ENCODE data around the gene TAX1BP3.

Gene TAX1BP3

DNA sequence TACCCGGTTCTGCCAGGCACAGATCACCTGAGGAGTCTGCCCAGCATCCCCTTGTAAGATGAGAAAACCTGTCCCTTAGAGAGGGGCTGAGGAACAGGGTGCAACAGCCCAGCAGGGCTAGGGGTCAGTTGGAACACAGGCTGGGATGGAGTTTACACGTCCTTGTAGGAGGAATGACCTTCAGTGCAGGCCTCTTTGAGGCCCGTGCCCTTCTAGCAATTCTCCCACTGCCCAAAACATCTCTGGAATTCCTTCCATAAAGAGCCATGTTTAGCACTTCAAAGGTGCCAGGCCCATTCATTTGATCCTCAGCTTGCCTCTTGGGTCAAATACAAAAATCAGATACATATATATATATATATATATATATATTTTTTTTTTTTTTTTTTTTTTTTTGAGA, 27.4 kb downstream of the TAX1BP3 start:
- Histone ChIP-seq H3K27me3 (ENCODE audit: insufficient read depth, poor library complexity, severe bottlenecking) (no peaks in the 10 kb centered on the region), H3K27ac (replicated peaks) (no peak overlapping the region), H3K4me3 (replicated peaks; ENCODE audit: insufficient read depth, low read length) (no peak overlapping the region)
- no peak for DNase-seq (ENCODE audit: low read depth in 1 of 2, low spot score in 1 of 2)
- no peak for TF ChIP-seq REST (IDR thresholded peaks at IDR 0.05; ENCODE audit: insufficient replicate concordance, low read depth)
- TF ChIP-seq POLR2AphosphoS5 (IDR thresholded peaks at IDR 0.05; ENCODE audit: low read depth), result no peak
- no peak for TF ChIP-seq GABPA (IDR thresholded peaks at IDR 0.05; ENCODE audit: low read depth)
- no peak for TF ChIP-seq SPI1 (IDR thresholded peaks at IDR 0.05; ENCODE audit: borderline replicate concordance, low read depth)
- TF ChIP-seq CTCF (IDR thresholded peaks at IDR 0.05; ENCODE audit: insufficient read depth, low read length), result no peak

DNA sequence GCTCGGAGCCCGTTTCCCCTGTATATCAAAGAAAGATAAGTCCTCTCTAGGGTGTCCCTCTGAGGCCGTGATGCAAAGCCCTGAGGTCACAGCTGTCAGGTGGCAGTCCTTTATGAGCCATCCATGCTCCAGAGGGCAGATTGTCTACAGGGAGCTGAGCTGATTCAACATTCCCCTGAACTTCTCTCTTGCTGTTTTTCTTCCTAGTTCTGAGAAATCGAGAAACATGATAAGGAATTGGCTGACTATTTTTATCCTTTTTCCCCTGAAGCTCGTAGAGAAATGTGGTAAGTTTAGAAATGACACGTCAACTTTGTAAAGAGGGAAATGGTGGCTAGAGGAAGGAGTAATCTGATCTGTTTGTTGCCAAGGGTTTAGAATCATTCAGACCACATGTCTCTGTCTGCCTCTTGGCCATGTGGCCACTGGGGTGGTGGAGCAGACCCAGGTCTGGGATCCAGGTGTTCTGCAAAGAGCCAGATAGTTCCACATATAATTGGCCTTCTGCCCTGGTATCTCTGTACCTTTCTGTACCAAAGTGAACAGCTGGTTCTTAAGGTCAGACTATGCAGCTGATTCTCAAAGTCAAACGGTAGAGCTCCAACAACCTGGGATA, 28.3 kb downstream of the TAX1BP3 start:
- Histone ChIP-seq H3K27ac (replicated peaks) (peak overlapping the region; percentile 50), H3K27me3 (ENCODE audit: insufficient read depth, poor library complexity, severe bottlenecking) (no peaks in the 10 kb centered on the region), H3K4me3 (replicated peaks; ENCODE audit: insufficient read depth, low read length) (no peak overlapping the region)
- TF ChIP-seq CTCF (IDR thresholded peaks at IDR 0.05; ENCODE audit: insufficient read depth, low read length) (no peak), POLR2AphosphoS5 (IDR thresholded peaks at IDR 0.05; ENCODE audit: low read depth) (no peak), REST (IDR thresholded peaks at IDR 0.05; ENCODE audit: insufficient replicate concordance, low read depth) (no peak), GABPA (IDR thresholded peaks at IDR 0.05; ENCODE audit: low read depth) (no peak), SPI1 (IDR thresholded peaks at IDR 0.05; ENCODE audit: borderline replicate concordance, low read depth) (no peak)
- peak in 1 of 2 experiments; percentile 8 for DNase-seq (ENCODE audit: low read depth in 1 of 2, low spot score in 1 of 2)

- peak overlapping the region; percentile 93 for H3K27ac ChIP-seq (replicated peaks)
- no peak for DNase-seq (ENCODE audit: low read depth in 1 of 2, low spot score in 1 of 2)
- H3K27me3 ChIP-seq (ENCODE audit: insufficient read depth, poor library complexity, severe bottlenecking), result no peaks in the 10 kb centered on the region
- peak overlapping the region; percentile 80 for H3K4me3 ChIP-seq (replicated peaks; ENCODE audit: insufficient read depth, low read length)
- no peak for TF ChIP-seq GABPA (IDR thresholded peaks at IDR 0.05; ENCODE audit: low read depth)
Observed at GRCh38 chr17:3636908-3637373, 31.4 kb downstream of the TAX1BP3 start.

DNA sequence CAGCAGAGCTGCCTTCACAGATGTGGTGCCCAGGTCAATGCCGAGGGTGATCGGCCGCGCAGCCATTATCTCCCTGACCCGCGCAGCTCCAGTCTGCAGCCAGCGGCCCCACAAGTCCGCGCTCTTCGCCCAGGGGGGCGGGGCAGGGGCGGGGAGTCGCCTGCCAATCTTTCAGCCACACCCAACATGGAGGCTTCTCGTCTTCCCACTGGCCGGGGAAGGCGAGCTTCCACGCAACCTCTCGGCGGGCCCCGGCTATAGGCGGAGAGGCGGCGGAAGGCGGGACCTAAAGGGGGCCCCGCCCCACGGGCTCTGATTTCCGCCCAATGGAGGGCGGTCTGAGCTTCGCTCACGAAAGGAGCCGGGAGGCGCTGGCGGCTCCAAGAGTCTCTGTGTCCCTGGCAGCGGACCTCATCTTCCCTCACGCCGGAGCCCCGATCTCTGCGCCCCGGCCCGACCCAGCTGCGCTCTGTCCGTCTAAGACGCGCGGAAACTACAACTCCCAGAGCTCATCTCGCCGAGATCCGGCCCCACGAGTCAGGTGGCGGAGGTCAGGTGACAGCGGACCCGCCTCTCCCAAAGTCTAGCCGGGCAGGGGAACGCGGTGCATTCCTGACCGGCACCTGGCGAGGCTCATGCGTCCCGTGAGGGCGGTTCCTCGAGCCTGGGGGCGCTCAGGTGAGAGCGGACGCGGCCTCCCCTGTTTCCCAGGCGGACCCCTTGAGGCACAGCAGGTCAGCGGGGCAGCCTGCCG, 32.0 kb downstream of the TAX1BP3 start, which contains the start of the genes CTNS and SHPK:
Gene CTNS, plus strand, starts transcription at position 607 of the 754 bp plus-strand sequence. CDS start 3,447 bp downstream, outside the sequence.
Gene SHPK, minus strand, starts transcription at position 97 of the 754 bp plus-strand sequence. Its CDS starts 31 bp downstream, at position 66.
- TF ChIP-seq CTCF (IDR thresholded peaks at IDR 0.05; ENCODE audit: insufficient read depth, low read length) (no peak), GABPA (IDR thresholded peaks at IDR 0.05; ENCODE audit: low read depth) (peak; percentile 64)
- Histone ChIP-seq H3K4me3 (replicated peaks; ENCODE audit: insufficient read depth, low read length) (peak within 1 kb of the TSS; percentile 80), H3K27ac (replicated peaks) (peak within 1 kb of the TSS; percentile 93), H3K27me3 (ENCODE audit: insufficient read depth, poor library complexity, severe bottlenecking) (no peaks in the 10 kb centered on the region)
- peak; percentile 66 to 91 for DNase-seq (ENCODE audit: low read depth in 1 of 2, low spot score in 1 of 2)
